Jurkat, Clone E6-1 (cell line): ENCODE measurements around the gene CXCL3.

Experiments
- DNase-seq: peaks from one replicate; pipeline ENCODE4 v3.0.0-alpha.2; 2011; ENCODE audit warnings: low read depth, low spot score
- H3K4me3 ChIP-seq: 2 replicates; pipeline ENCODE4 v1.5.1; 2011; ENCODE audit warnings: mild to moderate bottlenecking, low read length, control low read depth, moderate library complexity

CXCL3 gene

DNA sequence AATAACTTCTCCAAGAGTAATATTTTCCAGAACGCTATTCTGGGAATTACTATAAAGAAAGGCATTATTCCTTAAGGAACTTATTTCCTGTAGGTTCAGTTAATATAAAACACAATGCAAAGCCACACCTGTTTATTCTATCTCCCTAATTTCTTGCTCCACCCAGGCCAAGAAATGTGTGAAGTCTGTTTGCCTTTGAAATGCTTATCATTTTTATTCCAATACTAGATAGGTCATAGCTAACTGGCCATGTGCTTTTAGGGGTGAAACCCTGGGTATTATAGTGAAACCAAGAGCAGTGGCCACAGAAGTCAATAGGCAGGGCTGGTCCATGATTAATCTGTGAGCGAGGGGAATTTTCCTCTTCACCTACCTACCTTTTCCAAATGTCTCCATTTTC, 14.8 kb downstream of the CXCL3 start:
- no peak overlapping the region for H3K4me3 ChIP-seq
- DNase-seq, result no peak

DNA sequence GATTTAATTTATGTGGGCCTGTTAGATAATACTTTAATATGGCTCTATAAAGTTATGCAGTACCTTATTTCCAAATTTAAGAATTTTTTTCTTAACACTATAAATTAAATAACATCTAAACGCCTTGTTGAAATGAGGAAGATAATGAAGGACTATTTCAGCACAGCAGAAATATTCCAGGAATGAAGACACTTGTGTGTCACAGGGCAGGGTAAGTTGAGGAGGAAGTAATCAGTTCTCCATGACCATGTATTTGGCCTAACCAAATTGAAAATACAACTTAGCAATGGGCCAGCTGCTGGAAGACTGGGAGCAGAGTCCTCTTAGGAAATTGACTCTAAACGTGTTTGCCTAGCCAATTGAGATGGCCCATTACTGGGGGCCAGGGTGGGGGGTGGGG, 16.9 kb downstream of the CXCL3 start:
- no peak for DNase-seq
- no peak overlapping the region for H3K4me3 ChIP-seq

- H3K4me3 ChIP-seq, result no peak overlapping the region
- DNase-seq, result no peak
These were observed 19.7 kb downstream of the CXCL3 start for GRCh38 chr4:74018771-74019170.

GRCh38 chr4:74018116-74018515, 20.4 kb downstream of the CXCL3 start:
- no peak overlapping the region for H3K4me3 ChIP-seq
- DNase-seq, result no peak

DNA sequence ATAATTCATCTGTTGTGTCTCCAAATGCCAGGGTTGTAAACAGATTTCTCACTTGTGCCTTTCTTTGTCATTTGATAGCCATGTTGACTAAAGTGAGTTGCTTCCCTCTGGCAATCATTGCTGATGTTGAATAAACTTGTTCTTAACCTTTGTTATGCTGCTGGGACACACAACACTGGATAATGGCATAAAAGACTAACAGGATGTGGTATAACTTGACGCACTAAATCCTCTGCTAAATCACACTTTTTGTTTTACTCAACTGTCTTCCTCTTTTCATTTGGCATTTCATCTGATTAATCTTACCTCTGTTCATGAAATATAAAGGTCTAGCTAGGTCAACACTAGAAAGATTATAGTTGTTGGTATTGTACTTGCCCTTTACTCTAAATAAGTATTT, 22.4 kb downstream of the CXCL3 start:
- peak; percentile 72 for DNase-seq

GRCh38 chr4:74015126-74015780, 23.2 kb downstream of the CXCL3 start:
- H3K4me3 ChIP-seq, result no peak overlapping the region
- DNase-seq, result no peak

More for the DNA sequence above, 22.4 kb downstream of the CXCL3 start:
- H3K4me3 ChIP-seq, result no peak overlapping the region

- no peak for DNase-seq
- H3K4me3 ChIP-seq, result no peak overlapping the region
These were observed 24.2 kb downstream of the CXCL3 start for GRCh38 chr4:74014332-74014731.

DNA sequence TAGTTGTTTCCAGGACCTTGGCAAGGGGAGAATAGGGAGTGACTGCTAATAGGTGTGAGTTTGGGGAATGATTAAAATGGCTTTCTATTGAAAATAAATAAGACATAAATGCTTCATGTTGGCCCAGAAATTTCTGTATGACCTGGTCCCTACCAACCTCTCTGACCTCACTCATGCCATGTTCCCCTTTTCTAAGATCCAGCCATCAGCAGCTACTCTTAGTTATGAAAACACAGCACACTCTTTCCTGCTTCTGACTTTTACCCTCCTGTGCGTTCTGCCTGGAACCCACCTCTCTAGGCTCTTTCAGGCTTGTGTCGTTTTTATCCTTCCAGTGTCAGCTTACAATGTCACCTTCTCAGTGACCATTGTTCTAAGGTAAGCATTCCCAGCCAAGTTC, 25.2 kb downstream of the CXCL3 start:
- no peak for DNase-seq
- no peak overlapping the region for H3K4me3 ChIP-seq

DNA sequence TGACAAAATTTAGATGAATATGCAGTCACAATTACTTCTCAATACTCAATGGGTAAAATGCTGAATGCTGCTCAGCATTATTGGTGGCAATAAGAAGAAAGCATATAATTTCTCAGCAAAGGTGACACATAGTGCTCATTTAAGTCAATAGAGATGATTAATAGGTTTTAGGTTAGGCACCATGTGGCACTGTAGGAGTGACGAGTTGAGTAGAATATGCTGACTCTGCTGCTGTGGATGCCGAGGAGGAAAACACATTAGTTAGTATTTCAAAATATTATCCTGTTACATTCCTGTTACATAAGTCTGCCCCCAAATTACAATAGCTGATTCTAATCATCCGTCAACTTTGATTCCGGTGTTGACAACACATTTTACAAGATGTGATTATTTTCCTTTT, 26.4 kb downstream of the CXCL3 start:
- H3K4me3 ChIP-seq, result no peak overlapping the region
- no peak for DNase-seq

DNA sequence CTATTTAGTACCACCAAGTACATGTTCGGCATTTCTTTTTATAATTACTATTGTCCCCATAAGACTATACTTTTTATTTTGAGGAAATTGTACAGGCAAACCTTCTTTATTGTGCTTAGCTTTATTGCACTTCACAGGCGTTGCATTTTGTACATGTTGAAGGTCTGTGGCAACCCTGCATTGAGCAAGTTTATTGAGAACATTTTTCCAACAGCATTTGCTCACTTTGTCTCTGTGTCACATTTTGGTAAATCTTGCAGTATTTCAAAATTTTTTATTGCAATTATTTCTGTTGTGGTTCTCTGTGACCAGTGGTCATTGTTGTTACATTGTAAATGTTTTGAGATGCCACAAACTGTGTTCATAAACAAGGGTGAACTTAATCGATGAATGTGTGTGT, 29.2 kb downstream of the CXCL3 start:
- H3K4me3 ChIP-seq, result no peak overlapping the region
- no peak for DNase-seq

DNA sequence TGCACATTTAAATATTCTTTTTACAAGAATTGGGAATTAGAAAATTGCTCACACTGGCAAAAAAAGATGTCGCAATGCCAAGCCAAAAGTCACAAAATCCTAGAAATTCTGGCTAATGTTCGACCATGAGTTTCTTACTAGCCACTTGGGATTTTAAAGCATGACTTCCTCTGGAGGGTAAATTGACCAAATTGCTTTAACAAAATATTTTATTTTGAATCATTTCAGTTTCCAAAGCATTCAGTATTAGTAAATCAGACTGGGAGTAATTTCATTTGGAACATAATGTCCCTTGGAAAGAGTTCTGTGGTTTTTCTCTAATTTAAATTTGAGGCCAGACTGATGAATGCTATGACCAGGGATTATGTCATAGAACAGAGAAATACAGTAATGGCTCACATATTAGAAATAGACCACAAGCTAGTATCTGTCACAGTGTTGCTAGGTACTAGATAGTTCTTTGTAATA, 32.4 kb downstream of the CXCL3 start:
- H3K4me3 ChIP-seq, result no peak overlapping the region
- DNase-seq, result no peak

DNA sequence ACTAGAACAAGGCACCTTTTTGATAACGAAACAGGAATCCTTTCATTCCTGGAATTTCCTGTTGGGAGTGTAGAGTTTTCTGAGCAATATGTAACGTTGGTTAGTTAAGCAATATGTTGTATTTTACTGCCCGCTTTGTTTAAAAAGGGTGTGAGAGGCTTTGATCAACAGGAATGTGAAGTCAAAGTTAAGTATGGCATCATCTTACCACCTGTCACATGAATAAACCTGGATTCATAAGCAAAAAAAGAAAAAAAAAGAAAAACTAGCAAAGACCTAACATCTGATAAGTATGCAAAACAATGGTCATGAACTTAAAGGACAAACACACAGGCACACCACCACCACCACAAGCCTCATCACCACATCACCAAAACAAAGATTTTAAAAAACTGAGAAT, 33.0 kb downstream of the CXCL3 start:
- DNase-seq, result no peak
- no peak overlapping the region for H3K4me3 ChIP-seq

DNA sequence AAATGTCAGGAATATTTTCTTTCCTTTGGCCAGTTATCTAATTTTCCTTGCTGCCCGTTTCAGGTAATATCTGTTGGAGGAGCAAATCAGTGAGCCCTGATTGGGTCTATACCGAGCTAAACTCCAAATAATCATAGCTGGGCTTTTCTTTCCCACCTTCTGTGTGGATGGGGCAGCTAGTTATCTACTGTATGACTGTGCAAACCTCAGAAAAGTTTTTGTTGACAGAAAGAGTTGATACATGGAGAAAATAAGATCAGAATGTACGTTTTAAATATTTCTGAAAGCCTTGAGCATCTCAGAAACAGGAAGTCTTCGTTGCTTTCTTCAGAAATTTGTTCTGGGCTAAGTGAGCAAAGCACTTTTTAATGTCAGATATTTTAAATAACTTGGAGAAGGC, 33.8 kb downstream of the CXCL3 start:
- no peak overlapping the region for H3K4me3 ChIP-seq
- DNase-seq, result no peak

- no peak for DNase-seq
- H3K4me3 ChIP-seq, result no peak overlapping the region
These were observed 38.2 kb downstream of the CXCL3 start for GRCh38 chr4:74000301-74000700.

DNA sequence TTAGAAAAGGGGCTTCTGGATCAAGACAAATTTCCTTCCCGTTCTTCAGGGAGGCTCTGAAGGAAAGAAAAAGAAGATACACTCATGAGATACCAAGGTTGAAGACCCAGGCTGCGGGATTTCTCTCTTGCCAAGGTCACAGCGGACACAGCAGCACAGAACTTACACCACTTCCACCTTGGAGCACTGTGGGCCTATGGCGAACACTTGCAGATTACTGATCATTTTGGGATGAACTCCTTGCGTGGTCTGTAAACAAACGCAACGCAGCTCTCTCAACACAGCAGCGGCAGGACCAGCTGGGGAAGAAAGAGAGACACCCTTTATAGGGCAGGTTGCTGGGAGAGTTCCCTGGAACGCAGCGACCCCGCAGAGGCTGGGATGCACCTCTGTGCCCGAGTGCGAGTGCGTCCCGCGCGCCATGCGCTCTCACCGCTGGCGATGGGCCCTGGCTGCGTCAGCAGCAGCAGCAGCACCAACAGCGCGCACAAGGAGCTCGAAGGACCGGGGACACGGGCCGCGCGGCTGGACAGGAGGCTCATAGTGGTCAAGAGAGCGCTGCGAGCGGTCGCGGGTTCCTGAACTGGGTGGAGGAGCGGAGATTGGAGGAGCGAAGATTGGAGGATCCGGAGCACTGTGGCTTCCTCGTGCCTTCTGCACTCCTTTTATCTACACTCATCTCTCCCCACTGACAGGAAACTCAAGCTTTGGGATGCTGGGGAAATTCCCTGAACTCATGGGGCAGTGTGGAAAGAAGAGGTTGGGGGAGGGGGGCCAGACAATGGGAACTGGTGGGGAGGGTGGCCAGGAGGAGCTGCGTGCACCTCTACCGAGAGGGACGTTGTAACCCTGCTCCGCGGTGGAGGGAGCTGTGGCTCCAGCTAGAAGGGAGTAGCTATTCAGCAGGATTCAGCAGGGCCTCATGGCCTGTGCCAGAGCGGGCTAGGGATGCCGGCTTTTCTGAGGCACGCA, 40.2 kb downstream of the CXCL3 start, which contains the start of gene CXCL5:
Gene CXCL5, minus strand, starts transcription at position 638 of the 972 bp plus-strand sequence. Its CDS starts 96 bp downstream, at position 542.
- DNase-seq, result no peak
- no peak within 1 kb of the TSS for H3K4me3 ChIP-seq

GRCh38 chr4:73992050-73992449, 46.4 kb downstream of the CXCL3 start:
- H3K4me3 ChIP-seq, result no peak overlapping the region
- DNase-seq, result no peak

GRCh38 chr4:73991742-73992000, 46.8 kb downstream of the CXCL3 start:
- no peak overlapping the region for H3K4me3 ChIP-seq
- DNase-seq, result no peak

GRCh38 chr4:73990988-73991741, 47.3 kb downstream of the CXCL3 start:
- no peak overlapping the region for H3K4me3 ChIP-seq
- DNase-seq, result no peak

DNA sequence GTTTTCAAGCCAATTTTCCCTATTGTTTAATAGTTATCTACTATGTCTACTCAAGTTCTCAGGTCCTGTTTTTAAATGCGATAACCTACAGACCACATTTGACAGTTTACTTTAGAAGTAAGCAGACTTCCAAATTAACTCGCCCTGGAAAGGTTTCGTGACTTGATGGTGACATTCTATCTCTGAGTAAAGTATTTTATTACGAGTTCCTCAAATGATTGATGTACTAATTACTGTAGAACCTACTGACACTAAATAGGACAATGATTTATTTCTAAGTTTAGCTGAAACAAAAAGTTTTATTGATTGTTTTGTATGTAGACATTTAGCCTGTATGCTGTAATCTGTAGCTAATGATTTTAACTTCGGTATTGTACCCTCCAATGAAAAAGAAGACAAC, 48.6 kb downstream of the CXCL3 start:
- no peak overlapping the region for H3K4me3 ChIP-seq
- no peak for DNase-seq

- H3K4me3 ChIP-seq, result no peak overlapping the region
- no peak for DNase-seq
These were observed 49.5 kb downstream of the CXCL3 start for GRCh38 chr4:73989031-73989430.
